Measurements from ENCODE around the gene PARD3B.

DNA sequence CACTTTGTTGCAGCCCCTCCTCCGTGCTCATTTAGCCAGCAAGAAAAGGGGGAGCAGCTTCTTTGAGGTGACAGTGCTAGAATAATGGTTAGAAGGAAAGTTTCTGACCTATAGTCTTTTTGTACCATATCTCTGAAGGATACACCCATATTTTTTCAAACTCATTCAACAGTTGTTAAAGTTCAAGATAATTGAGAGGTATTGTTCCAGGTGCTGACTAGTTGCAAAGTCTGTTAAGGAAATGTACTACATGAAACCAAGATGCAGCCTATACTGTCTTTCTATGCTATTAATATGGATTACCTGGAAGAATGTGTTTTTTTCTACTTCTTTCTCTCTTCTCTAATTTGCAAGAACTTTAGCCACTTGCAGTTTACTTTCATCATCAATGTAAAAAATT lies 495.0 kb downstream of the PARD3B start:
- TF ChIP-seq CTCF (IDR thresholded peaks at IDR 0.05; ENCODE audit: borderline replicate concordance, extremely low read depth, low read length, poor library complexity, severe bottlenecking) = no peak
- no peak for TF ChIP-seq EZH2 (IDR thresholded peaks at IDR 0.05; ENCODE audit: borderline replicate concordance, low read depth, low read length, severe bottlenecking)

Data from DND-41 (cell line).